ENCODE measurements around the gene DUSP22. TPM values are rescaled to one million over a fixed set of nuclear protein-coding genes. Genes with fewer than 3 reads are reported as not detected.

The DUSP22 gene
- total RNA-seq, 1 experiment from 2014 or later: 19.2 TPM

GRCh38 chr6:364609-365540 lies 72.6 kb downstream of the DUSP22 start:
- DNase-seq (ENCODE audit: low read depth, low spot score): no peak
- no TSS peak for BruUV-seq (replicated peaks)
- H3K9me3 ChIP-seq (ENCODE audit: control insufficient read depth in 1 of 2, insufficient read depth in 1 of 2, low read depth in 1 of 2, low read length in 2 of 2): peaks cover 8 to 32% of the 10 kb centered on the region in 2 experiments; a peak in 3 of 4 replicates
- H4K20me1 ChIP-seq (ENCODE audit: insufficient read depth): no peaks in the 10 kb centered on the region
- no peaks in the 10 kb centered on the region for H3K4me1 ChIP-seq (ENCODE audit: control insufficient read depth in 1 of 2, insufficient read depth in 2 of 2, low read length in 2 of 2)
- no peaks in the 10 kb centered on the region for H3K79me2 ChIP-seq (ENCODE audit: insufficient read depth, low read length)
- ChIA-PET CTCF (no interaction called here), POLR2A (interaction anchor here (0.7 kb wide), 1 partner anchor 11 kb away, joined by 4 read pairs; no protein-coding TSS in a partner anchor), RAD21 (ENCODE audit: low non-redundant PET in 1 of 2, low total read pairs in 2 of 2, uncharacterized antibody in 2 of 2, unreplicated experiment in 2 of 2) (no interaction called here)
- H3K36me3 ChIP-seq (ENCODE audit: control insufficient read depth in 1 of 2, insufficient read depth in 2 of 2, low read length in 2 of 2): no peaks in the 10 kb centered on the region
- no peak for ATAC-seq
- no peak overlapping the region for H2AFZ ChIP-seq (ENCODE audit: low read depth, low read length, poor library complexity, severe bottlenecking)
- TF ChIP-seq ZFX (IDR thresholded peaks at IDR 0.05): no peak
- no peak for TF ChIP-seq ELF1 (IDR thresholded peaks at IDR 0.05; ENCODE audit: borderline replicate concordance, low read depth)
- no peak for TF ChIP-seq POLR2AphosphoS5 (IDR thresholded peaks at IDR 0.05; ENCODE audit: low read depth, low read length)
- no peak for TF ChIP-seq YY1 (IDR thresholded peaks at IDR 0.05; ENCODE audit: extremely low read depth, insufficient replicate concordance, low read depth, low read length)
- TF ChIP-seq ZBTB33 (IDR thresholded peaks at IDR 0.05; ENCODE audit: extremely low read depth, insufficient replicate concordance, low read length): no peak
- no peak for TF ChIP-seq POLR2A (IDR thresholded peaks at IDR 0.05; ENCODE audit: borderline replicate concordance, extremely low read depth, insufficient read depth, insufficient read length)
- TF ChIP-seq CTCF (IDR thresholded peaks at IDR 0.05 in 2 of 3, conservative IDR thresholded peaks at IDR 0.05 in 1 of 3; ENCODE audit: borderline replicate concordance in 1 of 3, insufficient read depth in 1 of 3, low read depth in 2 of 3, low read length in 2 of 3): no peak
- no peak for TF ChIP-seq ZNF274 (IDR thresholded peaks at IDR 0.05; ENCODE audit: low read depth, low read length)
- intact Hi-C loops (cut with micrococcal nuclease): no loop called here
- H3K4me2 ChIP-seq (ENCODE audit: low read length): no peak overlapping the region
- H3K9me2 ChIP-seq (ENCODE audit: insufficient read depth): no peaks in the 10 kb centered on the region
- H3K4me3 ChIP-seq (replicated peaks in 1 of 2; ENCODE audit: low read depth in 1 of 2, low read length in 2 of 2): no peak overlapping the region
- H3K9ac ChIP-seq (ENCODE audit: low read length): no peak overlapping the region
- no peak overlapping the region for H3K27ac ChIP-seq (ENCODE audit: low read depth, low read length)
- H3K27me3 ChIP-seq (ENCODE audit: insufficient read depth, low read length): no peaks in the 10 kb centered on the region
